IMR-90 (cell line): ENCODE results near the gene COL2A1.

Source experiments
- CEBPB ChIP-seq: IDR thresholded peaks from 2 replicates; pipeline ENCODE4 v1.6.1; 2012; ENCODE audit warnings: low read depth, low read length, improper control_type of control experiment
- CTCF ChIP-seq: conservative IDR thresholded peaks from 2 replicates; pipeline ENCODE4 v1.5.1; 2012; ENCODE audit warnings: mild to moderate bottlenecking, low read depth, low read length, improper control_type of control experiment
- FOS ChIP-seq: fragments of 150-350 bp; IDR thresholded peaks from 2 replicates; pipeline ENCODE4 v1.6.1; 2016; ENCODE audit warnings: low read depth, low read length
- MAZ ChIP-seq: IDR thresholded peaks from 2 replicates; pipeline ENCODE4 v1.6.1; 2012; ENCODE audit warnings: low read depth, mild to moderate bottlenecking, low read length, improper control_type of control experiment, moderate library complexity, borderline replicate concordance
- MXI1 ChIP-seq: IDR thresholded peaks from 2 replicates; pipeline ENCODE4 v1.6.1; 2012; ENCODE audit warnings: low read depth, mild to moderate bottlenecking, low read length, moderate library complexity, borderline replicate concordance
- NFE2L2 ChIP-seq: fragments of 150-350 bp; IDR thresholded peaks from 2 replicates; pipeline ENCODE4 v1.6.1; 2016; ENCODE audit warnings: low read depth, mild to moderate bottlenecking, low read length
- POLR2A ChIP-seq: IDR thresholded peaks from 2 replicates; pipeline ENCODE4 v1.6.1; 2012; ENCODE audit warnings: mild to moderate bottlenecking, low read depth, low read length
- RAD21 ChIP-seq: IDR thresholded peaks from 2 replicates; pipeline ENCODE4 v1.6.1; 2012; ENCODE audit warnings: low read length, improper control_type of control experiment
- USF2 ChIP-seq: fragments of 150-350 bp; IDR thresholded peaks from 2 replicates; pipeline ENCODE4 v1.6.1; 2017; ENCODE audit warnings: mild to moderate bottlenecking, antibody characterized with exemption, low read length, low read depth

- TF ChIP-seq CTCF (no peak), USF2 (no peak), FOS (no peak), MXI1 (no peak), MAZ (no peak), POLR2A (no peak), CEBPB (no peak), NFE2L2 (no peak), RAD21 (no peak)
Measured at GRCh38 chr12:48003226-48004052, 837 bp downstream of the COL2A1 start.
